Stomach (tissue), 4 donors: ENCODE results near the gene UNC80.

Experiments used
- POLR2A ChIP-seq, 4 donors: fragments of 450-650 bp; IDR thresholded peaks; one replicate each; pipeline ENCODE4 v1.6.1; 2016; ENCODE audit warnings: antibody characterized with exemption in 4 of 4, control low read depth in 2 of 4, mild to moderate bottlenecking in 1 of 4, moderate library complexity in 1 of 4
- TF ChIP-seq, protein P1 (sequence below), 7 experiments: fragments of 450-650 bp in 4 of 7; fragments of 200-600 bp in 3 of 7; sonication (generic) in 3 of 7; IDR thresholded peaks; one replicate each; pipeline ENCODE4 v1.5.1; 2016 to 2019; ENCODE audit warnings: antibody characterized with exemption in 7 of 7, control low read depth in 2 of 7, mild to moderate bottlenecking in 1 of 7

DNA sequence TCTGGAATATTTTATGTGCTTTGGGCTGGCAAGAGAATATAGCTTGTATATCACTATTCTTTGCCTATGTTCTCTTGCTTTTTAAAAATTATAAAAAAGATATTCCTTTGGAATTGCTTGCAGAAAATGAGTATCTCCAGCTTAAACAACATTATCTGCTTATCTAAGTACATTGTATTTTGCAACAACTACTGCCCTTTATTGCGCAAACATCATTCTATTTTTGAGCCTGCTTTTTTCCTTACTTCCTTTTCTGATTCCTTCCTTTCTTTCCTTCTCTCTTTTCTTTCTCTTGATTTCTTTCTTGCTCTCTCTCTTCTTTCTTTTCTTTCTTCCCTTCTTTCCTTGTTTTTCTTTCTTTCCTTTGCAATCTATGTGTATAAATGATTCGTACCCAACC, 74.0 kb downstream of the UNC80 start:
- no peak for TF ChIP-seq POLR2A (IDR thresholded peaks at IDR 0.05)
- TF ChIP-seq, protein P1, sequence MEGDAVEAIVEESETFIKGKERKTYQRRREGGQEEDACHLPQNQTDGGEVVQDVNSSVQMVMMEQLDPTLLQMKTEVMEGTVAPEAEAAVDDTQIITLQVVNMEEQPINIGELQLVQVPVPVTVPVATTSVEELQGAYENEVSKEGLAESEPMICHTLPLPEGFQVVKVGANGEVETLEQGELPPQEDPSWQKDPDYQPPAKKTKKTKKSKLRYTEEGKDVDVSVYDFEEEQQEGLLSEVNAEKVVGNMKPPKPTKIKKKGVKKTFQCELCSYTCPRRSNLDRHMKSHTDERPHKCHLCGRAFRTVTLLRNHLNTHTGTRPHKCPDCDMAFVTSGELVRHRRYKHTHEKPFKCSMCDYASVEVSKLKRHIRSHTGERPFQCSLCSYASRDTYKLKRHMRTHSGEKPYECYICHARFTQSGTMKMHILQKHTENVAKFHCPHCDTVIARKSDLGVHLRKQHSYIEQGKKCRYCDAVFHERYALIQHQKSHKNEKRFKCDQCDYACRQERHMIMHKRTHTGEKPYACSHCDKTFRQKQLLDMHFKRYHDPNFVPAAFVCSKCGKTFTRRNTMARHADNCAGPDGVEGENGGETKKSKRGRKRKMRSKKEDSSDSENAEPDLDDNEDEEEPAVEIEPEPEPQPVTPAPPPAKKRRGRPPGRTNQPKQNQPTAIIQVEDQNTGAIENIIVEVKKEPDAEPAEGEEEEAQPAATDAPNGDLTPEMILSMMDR (IDR thresholded peaks at IDR 0.05): no peak
